Epithelial cell of esophagus (primary cell): Measurements from ENCODE around the gene NMRAL1.
A peak's percentile ranks its signal among the peaks of the same experiment; 100 is the strongest.

ENCODE experiments used
- DNase-seq: peaks from one replicate; pipeline ENCODE4 v3.0.0; 2010; ENCODE audit warnings: low read depth
- H3K4me3 ChIP-seq: 2 replicates; pipeline ENCODE4 v1.5.1; 2011; ENCODE audit warnings: mild to moderate bottlenecking, low read length, control low read depth
- TF ChIP-seq, protein P1 (sequence below): IDR thresholded peaks from 2 replicates; pipeline ENCODE4 v1.5.1; 2011; ENCODE audit warnings: low read depth, mild to moderate bottlenecking, low read length, control low read depth, inconsistent platforms; ENCODE audit not compliant: insufficient read depth; ENCODE audit errors: missing control alignments

Gene NMRAL1

DNA sequence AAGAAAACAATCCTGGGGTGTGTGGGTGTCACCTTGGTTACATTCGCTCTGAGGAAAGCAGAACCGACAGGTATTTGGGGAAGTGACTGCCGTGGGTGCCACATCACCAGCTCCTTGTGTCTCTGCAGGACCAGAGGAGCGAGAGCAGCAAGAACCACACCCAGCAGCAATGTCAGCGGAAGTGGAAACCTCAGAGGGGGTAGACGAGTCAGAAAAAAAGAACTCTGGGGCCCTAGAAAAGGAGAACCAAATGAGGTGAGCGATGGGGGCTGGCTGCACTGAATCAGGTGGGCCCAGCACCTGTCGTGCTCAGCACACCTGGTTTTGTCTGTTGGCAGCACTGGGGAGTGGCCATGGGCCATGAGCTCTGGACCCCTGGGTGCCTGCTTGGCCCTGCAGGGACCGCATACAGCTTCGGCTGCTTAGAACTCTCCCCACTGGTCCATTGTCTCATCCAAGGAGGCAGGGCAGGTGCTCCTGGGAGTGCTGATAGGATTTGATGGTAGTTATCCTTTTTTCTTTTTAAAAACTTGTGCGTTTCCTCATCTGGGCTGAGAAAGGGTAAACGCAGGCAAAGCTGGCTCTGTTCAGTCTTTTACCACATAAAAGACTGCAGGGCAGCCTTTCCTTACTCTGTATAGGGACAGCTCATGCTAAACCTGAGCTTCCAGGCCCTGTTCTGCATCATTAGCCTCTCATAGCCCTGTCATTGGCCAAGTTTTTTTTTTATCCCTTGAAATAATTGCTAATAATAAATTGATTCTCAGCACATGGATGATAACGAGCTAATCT is 31.1 kb upstream of the NMRAL1 start:
- DNase-seq = peak; percentile 57
- TF ChIP-seq, protein P1, sequence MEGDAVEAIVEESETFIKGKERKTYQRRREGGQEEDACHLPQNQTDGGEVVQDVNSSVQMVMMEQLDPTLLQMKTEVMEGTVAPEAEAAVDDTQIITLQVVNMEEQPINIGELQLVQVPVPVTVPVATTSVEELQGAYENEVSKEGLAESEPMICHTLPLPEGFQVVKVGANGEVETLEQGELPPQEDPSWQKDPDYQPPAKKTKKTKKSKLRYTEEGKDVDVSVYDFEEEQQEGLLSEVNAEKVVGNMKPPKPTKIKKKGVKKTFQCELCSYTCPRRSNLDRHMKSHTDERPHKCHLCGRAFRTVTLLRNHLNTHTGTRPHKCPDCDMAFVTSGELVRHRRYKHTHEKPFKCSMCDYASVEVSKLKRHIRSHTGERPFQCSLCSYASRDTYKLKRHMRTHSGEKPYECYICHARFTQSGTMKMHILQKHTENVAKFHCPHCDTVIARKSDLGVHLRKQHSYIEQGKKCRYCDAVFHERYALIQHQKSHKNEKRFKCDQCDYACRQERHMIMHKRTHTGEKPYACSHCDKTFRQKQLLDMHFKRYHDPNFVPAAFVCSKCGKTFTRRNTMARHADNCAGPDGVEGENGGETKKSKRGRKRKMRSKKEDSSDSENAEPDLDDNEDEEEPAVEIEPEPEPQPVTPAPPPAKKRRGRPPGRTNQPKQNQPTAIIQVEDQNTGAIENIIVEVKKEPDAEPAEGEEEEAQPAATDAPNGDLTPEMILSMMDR = no peak
- no peak overlapping the region for H3K4me3 ChIP-seq

DNA sequence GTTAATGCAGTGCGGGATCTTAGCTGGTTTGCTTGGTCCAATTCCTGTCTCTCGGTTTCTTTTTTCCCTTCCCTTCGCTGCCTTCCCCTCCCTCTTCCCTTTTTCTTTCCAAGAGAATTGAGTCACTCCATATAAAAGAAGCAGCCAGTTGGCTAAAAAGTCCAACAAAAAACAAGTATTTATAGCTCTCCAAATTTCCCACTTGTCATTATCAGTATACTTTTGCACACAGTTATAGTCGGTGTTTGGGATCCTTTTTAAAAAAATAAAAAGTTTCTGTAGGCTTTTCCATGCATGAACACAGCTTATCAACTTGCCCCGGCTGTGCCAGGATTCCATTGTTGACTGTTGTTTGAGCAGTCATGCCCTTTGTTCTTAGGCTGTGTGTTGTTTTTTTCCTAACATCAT is 26.6 kb upstream of the NMRAL1 start:
- TF ChIP-seq, protein P1 = no peak
- DNase-seq = no peak
- no peak overlapping the region for H3K4me3 ChIP-seq

DNA sequence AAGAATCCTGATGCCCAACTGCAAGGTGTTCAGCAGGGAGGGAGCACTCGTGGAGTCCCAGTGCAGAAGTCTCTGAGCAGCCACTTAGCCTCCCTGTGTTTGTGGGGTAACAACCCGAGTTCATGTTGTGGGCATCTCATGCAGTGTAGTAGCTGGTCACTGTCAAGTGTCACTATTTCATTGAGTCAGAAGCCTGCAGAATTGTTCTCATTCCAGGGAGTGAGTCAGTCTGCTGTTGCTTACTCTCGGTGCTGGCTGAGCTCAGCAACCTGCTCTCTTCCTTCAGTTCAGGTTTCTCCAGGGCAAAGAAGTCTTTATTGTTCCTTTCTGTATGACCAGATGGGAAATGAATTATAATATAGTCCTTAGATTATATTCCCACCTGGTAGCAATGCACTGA is 25.8 kb upstream of the NMRAL1 start:
- TF ChIP-seq, protein P1 = no peak
- DNase-seq = peak; percentile 88
- H3K4me3 ChIP-seq = no peak overlapping the region

DNA sequence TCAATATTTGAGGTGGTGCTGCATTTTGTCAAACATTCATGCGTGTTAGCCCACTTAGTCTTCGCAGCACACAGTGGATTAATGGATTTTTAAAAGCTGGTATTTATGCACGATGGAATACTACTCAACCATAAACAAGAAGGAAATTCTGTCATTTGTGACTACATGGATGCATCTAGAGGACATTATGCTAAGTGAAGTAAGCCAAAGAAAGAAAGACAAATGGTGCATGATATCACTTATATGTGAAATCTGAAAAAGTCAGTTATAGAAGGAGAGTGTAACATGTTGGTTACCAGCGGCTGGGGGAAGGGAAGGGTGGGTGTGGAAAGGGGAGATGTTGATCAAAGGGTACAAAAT is 24.8 kb upstream of the NMRAL1 start:
- TF ChIP-seq, protein P1 = no peak
- no peak overlapping the region for H3K4me3 ChIP-seq
- DNase-seq = no peak

DNA sequence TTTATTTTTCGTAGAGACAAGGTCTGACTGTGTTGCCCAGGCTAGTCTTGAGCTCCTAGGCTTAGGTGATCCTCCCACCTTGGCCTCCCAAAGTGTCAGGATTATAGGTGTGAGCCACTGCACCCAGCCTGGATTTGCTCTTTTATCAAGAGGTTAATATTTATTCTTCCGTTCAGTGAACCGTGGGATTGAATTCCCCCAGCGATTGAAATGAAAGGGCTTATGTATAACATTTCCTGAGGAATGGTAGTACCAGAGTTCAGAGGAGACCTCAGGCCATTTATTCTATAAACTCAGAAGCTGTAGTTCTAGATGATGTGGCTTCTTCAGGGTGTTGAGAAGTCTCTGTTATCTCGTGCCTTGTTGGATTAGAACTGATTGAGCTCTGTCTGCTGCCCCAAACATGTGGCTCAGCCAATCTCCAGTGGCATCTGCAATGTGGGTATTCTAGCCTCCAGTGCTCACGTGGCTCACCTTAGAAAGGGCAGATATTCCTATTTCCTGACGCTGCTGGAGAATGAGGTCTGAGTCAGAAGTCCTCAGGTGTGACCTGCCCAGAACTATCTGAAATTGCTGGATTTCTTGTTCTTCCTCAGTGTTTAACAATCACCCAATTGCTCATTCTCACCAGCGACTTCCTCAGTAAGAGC is 24.2 kb upstream of the NMRAL1 start:
- TF ChIP-seq, protein P1 = no peak
- H3K4me3 ChIP-seq = no peak overlapping the region
- DNase-seq = peak; percentile 75

DNA sequence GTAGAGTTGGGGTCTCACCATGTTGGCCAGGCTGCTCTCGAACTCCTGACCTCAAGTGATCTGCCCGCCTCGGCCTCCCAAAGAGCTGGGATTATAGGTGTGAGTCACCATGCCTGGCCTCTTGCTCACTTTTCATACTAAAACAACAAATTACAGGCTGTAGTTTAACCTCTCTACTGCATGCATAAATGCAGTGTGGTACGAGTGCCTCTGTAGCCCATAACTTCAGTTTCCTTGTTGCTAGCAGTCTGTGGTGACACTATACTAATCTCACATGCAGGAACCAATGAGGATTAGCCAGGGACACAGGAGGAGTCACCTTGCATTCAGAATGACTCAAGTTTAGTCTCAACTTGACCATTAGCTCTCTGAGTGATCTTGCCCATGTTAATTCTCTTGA is 21.9 kb upstream of the NMRAL1 start:
- TF ChIP-seq, protein P1 = no peak
- DNase-seq = peak; percentile 83
- no peak overlapping the region for H3K4me3 ChIP-seq
